DND-41 (cell line): ENCODE measurements around the gene ZKSCAN5.

Experiments used
- EZH2 ChIP-seq: IDR thresholded peaks from 3 replicates; pipeline ENCODE4 v1.6.1; 2012; ENCODE audit warnings: borderline replicate concordance, low read depth, mild to moderate bottlenecking, moderate library complexity, low read length, inconsistent platforms; ENCODE audit not compliant: severe bottlenecking
- TF ChIP-seq, protein P1 (sequence below): IDR thresholded peaks from 2 replicates; pipeline ENCODE4 v1.5.1; 2012; ENCODE audit warnings: borderline replicate concordance, low read length, moderate library complexity, mild to moderate bottlenecking; ENCODE audit not compliant: poor library complexity, severe bottlenecking; ENCODE audit errors: extremely low read depth

DNA sequence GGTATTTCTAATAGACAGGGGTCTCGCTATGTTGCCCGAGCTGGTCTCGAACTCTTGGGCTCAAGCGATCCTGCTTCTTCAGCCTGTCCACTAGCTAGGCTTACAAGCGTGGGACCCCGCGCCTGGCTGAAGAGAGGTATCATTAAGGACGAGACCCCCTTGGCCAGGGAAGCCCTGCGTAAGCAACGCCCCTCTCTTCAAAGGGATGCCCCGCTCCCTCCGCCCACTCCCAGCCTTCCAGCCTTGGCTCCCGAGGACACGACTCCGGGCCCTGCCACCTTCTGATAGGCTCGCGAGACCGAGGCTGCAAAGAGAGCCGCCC is 220 bp upstream of the ZKSCAN5 start:
- TF ChIP-seq, protein P1, sequence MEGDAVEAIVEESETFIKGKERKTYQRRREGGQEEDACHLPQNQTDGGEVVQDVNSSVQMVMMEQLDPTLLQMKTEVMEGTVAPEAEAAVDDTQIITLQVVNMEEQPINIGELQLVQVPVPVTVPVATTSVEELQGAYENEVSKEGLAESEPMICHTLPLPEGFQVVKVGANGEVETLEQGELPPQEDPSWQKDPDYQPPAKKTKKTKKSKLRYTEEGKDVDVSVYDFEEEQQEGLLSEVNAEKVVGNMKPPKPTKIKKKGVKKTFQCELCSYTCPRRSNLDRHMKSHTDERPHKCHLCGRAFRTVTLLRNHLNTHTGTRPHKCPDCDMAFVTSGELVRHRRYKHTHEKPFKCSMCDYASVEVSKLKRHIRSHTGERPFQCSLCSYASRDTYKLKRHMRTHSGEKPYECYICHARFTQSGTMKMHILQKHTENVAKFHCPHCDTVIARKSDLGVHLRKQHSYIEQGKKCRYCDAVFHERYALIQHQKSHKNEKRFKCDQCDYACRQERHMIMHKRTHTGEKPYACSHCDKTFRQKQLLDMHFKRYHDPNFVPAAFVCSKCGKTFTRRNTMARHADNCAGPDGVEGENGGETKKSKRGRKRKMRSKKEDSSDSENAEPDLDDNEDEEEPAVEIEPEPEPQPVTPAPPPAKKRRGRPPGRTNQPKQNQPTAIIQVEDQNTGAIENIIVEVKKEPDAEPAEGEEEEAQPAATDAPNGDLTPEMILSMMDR, result no peak
- TF ChIP-seq EZH2, result no peak
